ENCODE measurements around the gene ITGB5. TPM values are rescaled to one million over a fixed set of nuclear protein-coding genes. Genes with fewer than 3 reads are reported as not detected.

ITGB5 gene
- total RNA-seq, 1 experiment from 2014 or later, result 339 TPM

DNA sequence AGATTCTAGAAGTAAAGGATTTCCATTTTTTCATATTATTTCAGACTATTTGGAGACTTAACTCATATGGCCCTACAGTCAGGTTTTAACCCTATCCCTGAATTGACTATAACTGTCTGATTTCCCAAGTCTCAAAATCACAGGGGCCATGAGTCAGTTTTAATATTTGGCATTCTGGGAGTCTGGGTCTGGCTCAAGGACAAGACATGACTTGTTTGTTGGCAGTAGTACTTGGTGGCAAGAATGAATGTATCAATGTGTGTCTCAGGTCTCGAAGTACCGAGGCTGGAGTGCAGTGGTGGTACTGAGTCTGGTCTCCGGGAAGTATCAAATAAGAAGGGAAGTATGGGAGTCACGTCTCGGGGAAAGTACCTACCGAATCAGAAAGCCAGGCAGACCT lies 146.1 kb downstream of the ITGB5 start (continued):
- TF ChIP-seq, protein P1, sequence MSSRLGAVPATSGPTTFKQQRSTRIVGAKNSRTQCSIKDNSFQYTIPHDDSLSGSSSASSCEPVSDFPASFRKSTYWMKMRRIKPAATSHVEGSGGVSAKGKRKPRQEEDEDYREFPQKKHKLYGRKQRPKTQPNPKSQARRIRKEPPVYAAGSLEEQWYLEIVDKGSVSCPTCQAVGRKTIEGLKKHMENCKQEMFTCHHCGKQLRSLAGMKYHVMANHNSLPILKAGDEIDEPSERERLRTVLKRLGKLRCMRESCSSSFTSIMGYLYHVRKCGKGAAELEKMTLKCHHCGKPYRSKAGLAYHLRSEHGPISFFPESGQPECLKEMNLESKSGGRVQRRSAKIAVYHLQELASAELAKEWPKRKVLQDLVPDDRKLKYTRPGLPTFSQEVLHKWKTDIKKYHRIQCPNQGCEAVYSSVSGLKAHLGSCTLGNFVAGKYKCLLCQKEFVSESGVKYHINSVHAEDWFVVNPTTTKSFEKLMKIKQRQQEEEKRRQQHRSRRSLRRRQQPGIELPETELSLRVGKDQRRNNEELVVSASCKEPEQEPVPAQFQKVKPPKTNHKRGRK (CRISPR knock-in tag; IDR thresholded peaks at IDR 0.05; ENCODE audit: borderline replicate concordance), result no peak
- TF ChIP-seq GABPB1 (CRISPR knock-in tag; IDR thresholded peaks at IDR 0.05), result no peak

DNA sequence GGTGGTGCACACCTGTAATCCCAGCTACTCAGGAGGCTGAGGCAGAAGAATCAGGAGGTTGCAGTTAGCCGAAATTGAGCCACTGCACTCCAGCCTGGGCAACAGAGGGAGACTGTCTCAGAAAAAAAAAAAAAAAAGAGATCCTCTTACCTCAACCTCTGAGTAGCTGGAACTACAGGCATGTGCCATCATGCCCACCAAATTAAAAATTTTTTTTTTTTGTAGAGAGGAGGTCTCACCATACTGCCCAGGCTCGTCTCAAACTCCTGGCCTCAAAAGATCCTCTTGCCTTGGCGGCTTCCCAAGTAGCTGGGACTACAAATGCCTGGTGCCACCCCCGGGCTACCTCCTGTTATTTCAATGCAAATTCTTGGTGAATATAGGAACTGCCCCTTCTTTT lies 155.4 kb downstream of the ITGB5 start:
- Mint-ChIP-seq H3K4me3 (peak overlapping the region; percentile 99), H3K27ac (no peak overlapping the region), H3K4me1 (peaks cover 23% of the 10 kb centered on the region), H3K36me3 (peaks cover 21% of the 10 kb centered on the region), H3K9me3 (no peaks in the 10 kb centered on the region), H3K27me3 (ENCODE audit: low read depth) (peaks cover 24% of the 10 kb centered on the region)
- TF ChIP-seq SOX15 (CRISPR knock-in tag; IDR thresholded peaks at IDR 0.05) (no peak), ETV6 (CRISPR knock-in tag; IDR thresholded peaks at IDR 0.05) (no peak), MXD4 (CRISPR knock-in tag; IDR thresholded peaks at IDR 0.05; ENCODE audit: borderline replicate concordance) (no peak), NR1H2 (CRISPR knock-in tag; IDR thresholded peaks at IDR 0.05) (no peak), NFATC4 (CRISPR knock-in tag; IDR thresholded peaks at IDR 0.05) (no peak), SMAD3 (CRISPR knock-in tag; IDR thresholded peaks at IDR 0.05; ENCODE audit: borderline replicate concordance) (no peak), JAZF1 (CRISPR knock-in tag; IDR thresholded peaks at IDR 0.05) (no peak)
- TF ChIP-seq, protein P2, sequence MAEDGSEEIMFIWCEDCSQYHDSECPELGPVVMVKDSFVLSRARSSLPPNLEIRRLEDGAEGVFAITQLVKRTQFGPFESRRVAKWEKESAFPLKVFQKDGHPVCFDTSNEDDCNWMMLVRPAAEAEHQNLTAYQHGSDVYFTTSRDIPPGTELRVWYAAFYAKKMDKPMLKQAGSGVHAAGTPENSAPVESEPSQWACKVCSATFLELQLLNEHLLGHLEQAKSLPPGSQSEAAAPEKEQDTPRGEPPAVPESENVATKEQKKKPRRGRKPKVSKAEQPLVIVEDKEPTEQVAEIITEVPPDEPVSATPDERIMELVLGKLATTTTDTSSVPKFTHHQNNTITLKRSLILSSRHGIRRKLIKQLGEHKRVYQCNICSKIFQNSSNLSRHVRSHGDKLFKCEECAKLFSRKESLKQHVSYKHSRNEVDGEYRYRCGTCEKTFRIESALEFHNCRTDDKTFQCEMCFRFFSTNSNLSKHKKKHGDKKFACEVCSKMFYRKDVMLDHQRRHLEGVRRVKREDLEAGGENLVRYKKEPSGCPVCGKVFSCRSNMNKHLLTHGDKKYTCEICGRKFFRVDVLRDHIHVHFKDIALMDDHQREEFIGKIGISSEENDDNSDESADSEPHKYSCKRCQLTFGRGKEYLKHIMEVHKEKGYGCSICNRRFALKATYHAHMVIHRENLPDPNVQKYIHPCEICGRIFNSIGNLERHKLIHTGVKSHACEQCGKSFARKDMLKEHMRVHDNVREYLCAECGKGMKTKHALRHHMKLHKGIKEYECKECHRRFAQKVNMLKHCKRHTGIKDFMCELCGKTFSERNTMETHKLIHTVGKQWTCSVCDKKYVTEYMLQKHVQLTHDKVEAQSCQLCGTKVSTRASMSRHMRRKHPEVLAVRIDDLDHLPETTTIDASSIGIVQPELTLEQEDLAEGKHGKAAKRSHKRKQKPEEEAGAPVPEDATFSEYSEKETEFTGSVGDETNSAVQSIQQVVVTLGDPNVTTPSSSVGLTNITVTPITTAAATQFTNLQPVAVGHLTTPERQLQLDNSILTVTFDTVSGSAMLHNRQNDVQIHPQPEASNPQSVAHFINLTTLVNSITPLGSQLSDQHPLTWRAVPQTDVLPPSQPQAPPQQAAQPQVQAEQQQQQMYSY (CRISPR knock-in tag; IDR thresholded peaks at IDR 0.05), result no peak
- TF ChIP-seq, protein P3, sequence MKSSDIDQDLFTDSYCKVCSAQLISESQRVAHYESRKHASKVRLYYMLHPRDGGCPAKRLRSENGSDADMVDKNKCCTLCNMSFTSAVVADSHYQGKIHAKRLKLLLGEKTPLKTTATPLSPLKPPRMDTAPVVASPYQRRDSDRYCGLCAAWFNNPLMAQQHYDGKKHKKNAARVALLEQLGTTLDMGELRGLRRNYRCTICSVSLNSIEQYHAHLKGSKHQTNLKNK (CRISPR knock-in tag; IDR thresholded peaks at IDR 0.05), result no peak
- TF ChIP-seq, protein P4, sequence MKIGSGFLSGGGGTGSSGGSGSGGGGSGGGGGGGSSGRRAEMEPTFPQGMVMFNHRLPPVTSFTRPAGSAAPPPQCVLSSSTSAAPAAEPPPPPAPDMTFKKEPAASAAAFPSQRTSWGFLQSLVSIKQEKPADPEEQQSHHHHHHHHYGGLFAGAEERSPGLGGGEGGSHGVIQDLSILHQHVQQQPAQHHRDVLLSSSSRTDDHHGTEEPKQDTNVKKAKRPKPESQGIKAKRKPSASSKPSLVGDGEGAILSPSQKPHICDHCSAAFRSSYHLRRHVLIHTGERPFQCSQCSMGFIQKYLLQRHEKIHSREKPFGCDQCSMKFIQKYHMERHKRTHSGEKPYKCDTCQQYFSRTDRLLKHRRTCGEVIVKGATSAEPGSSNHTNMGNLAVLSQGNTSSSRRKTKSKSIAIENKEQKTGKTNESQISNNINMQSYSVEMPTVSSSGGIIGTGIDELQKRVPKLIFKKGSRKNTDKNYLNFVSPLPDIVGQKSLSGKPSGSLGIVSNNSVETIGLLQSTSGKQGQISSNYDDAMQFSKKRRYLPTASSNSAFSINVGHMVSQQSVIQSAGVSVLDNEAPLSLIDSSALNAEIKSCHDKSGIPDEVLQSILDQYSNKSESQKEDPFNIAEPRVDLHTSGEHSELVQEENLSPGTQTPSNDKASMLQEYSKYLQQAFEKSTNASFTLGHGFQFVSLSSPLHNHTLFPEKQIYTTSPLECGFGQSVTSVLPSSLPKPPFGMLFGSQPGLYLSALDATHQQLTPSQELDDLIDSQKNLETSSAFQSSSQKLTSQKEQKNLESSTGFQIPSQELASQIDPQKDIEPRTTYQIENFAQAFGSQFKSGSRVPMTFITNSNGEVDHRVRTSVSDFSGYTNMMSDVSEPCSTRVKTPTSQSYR (CRISPR knock-in tag; IDR thresholded peaks at IDR 0.05), result no peak
- TF ChIP-seq, protein P5, sequence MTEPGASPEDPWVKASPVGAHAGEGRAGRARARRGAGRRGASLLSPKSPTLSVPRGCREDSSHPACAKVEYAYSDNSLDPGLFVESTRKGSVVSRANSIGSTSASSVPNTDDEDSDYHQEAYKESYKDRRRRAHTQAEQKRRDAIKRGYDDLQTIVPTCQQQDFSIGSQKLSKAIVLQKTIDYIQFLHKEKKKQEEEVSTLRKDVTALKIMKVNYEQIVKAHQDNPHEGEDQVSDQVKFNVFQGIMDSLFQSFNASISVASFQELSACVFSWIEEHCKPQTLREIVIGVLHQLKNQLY (CRISPR knock-in tag; IDR thresholded peaks at IDR 0.05), result no peak
- CTCF ChIA-PET, result interaction anchor here (2.2 kb wide), 1 partner anchor 29 kb away, joined by 8 read pairs; no protein-coding TSS in a partner anchor
- DNase-seq (ENCODE audit: low spot score), result no peak
- no peak for ATAC-seq
- POLR2A ChIA-PET, result no interaction called here

DNA sequence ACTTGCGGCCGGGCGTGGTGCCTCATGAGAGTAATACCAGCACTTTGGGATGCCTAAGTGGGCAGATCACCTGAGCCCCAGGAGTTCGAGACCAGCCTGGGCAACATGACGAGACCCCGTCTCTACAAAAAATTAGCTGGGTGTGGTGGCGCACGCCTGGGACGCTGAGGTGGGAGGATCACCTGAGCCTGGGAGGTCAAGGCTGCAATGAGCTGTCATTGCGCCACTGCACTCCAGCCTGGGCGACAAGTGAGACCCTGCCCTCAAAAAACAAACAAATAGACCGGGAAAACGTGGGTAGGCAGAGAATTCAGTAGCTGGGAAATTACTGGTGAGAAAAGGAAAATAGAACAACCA lies 156.2 kb downstream of the ITGB5 start:
- no peak for DNase-seq (ENCODE audit: low spot score)
- Mint-ChIP-seq H3K36me3 (peaks cover 21% of the 10 kb centered on the region), H3K27ac (peak overlapping the region; percentile 98; the same call in 1 of the 2 replicates), H3K27me3 (ENCODE audit: low read depth) (peaks cover 24% of the 10 kb centered on the region), H3K4me1 (peaks cover 23% of the 10 kb centered on the region), H3K9me3 (no peaks in the 10 kb centered on the region), H3K4me3 (peak overlapping the region; percentile 99)
- no peak for ATAC-seq
- ChIA-PET POLR2A (no interaction called here), CTCF (interaction anchor here (0.8 to 2.2 kb wide), 2 partner anchors 20 to 30 kb away, joined by 4 to 8 read pairs; no protein-coding TSS in a partner anchor)
- TF ChIP-seq NFYB (CRISPR knock-in tag; conservative IDR thresholded peaks at IDR 0.05; ENCODE audit: low read depth) (no peak), ZNF121 (CRISPR knock-in tag; IDR thresholded peaks at IDR 0.05) (peak; percentile 82)

Data from WTC11 (cell line).